Astrocyte (in vitro differentiated cells and primary cell): ENCODE measurements around the gene IQCH. TPM values are rescaled to one million over a fixed set of nuclear protein-coding genes. Genes with fewer than 3 reads are reported as not detected.

Experiments
- DNase-seq: peaks from one replicate; pipeline ENCODE4 v3.0.0-alpha.2; 2010; ENCODE audit warnings: low read depth
- FAIRE-seq: peaks from 2 replicates; lab custom pipeline; 2011; peaks lifted over from hg19 to GRCh38; lab: Jason Lieb, UNC
- H2AFZ ChIP-seq: 2 replicates; pipeline ENCODE4 v1.6.0; 2012; ENCODE audit warnings: low read depth, low read length, inconsistent platforms
- H3K27ac ChIP-seq: 2 replicates; pipeline ENCODE4 v1.5.1; 2011; ENCODE audit warnings: low read depth, low read length, inconsistent platforms
- H3K27me3 ChIP-seq: 2 replicates; pipeline ENCODE4 v1.6.0; 2011; ENCODE audit warnings: low read length, inconsistent platforms; ENCODE audit not compliant: insufficient read depth
- H3K36me3 ChIP-seq: 2 replicates; pipeline ENCODE4 v1.5.1; 2011; ENCODE audit warnings: low read length, inconsistent platforms; ENCODE audit not compliant: insufficient read depth
- H3K4me1 ChIP-seq: 2 replicates; pipeline ENCODE4 v1.5.1; 2011; ENCODE audit warnings: low read length, inconsistent platforms; ENCODE audit not compliant: insufficient read depth
- H3K4me2 ChIP-seq: 2 replicates; pipeline ENCODE4 v1.6.0; 2012; ENCODE audit warnings: low read length, inconsistent platforms
- H3K4me3 ChIP-seq: 2 replicates; pipeline ENCODE4 v1.5.1; 2011; ENCODE audit warnings: low read depth, mild to moderate bottlenecking, low read length, inconsistent platforms; ENCODE audit not compliant: insufficient read depth
- H3K79me2 ChIP-seq: 2 replicates; pipeline ENCODE4 v1.6.0; 2012; ENCODE audit warnings: mild to moderate bottlenecking, low read length, inconsistent platforms; ENCODE audit not compliant: insufficient read depth
- H3K9ac ChIP-seq: 2 replicates; pipeline ENCODE4 v1.6.0; 2012; ENCODE audit warnings: mild to moderate bottlenecking, low read length, inconsistent platforms
- H3K9me3 ChIP-seq: 2 replicates; pipeline ENCODE4 v1.5.1; 2012; ENCODE audit warnings: low read depth, mild to moderate bottlenecking, low read length, inconsistent platforms; ENCODE audit not compliant: insufficient read depth
- H4K20me1 ChIP-seq: 2 replicates; pipeline ENCODE4 v1.6.0; 2012; ENCODE audit warnings: low read length, inconsistent platforms; ENCODE audit not compliant: insufficient read depth
- H3K27ac Mint-ChIP-seq: one replicate; pipeline ENCODE4 v1.8.0; 2021; ENCODE audit warnings: mild to moderate bottlenecking, mixed read lengths; ENCODE audit not compliant: unreplicated experiment
- H3K27me3 Mint-ChIP-seq: one replicate; pipeline ENCODE4 v1.8.0; 2021; ENCODE audit warnings: low read depth, mixed read lengths; ENCODE audit not compliant: unreplicated experiment
- H3K36me3 Mint-ChIP-seq: one replicate; pipeline ENCODE4 v1.8.0; 2021; ENCODE audit warnings: low read depth, mixed read lengths; ENCODE audit not compliant: unreplicated experiment
- H3K4me1 Mint-ChIP-seq: one replicate; pipeline ENCODE4 v1.8.0; 2021; ENCODE audit warnings: low read depth, mixed read lengths; ENCODE audit not compliant: unreplicated experiment
- H3K4me3 Mint-ChIP-seq: one replicate; pipeline ENCODE4 v1.8.0; 2021; ENCODE audit warnings: mild to moderate bottlenecking, moderate library complexity, mixed read lengths; ENCODE audit not compliant: unreplicated experiment
- H3K9me3 Mint-ChIP-seq: one replicate; pipeline ENCODE4 v1.8.0; 2021; ENCODE audit warnings: mild to moderate bottlenecking, mixed read lengths; ENCODE audit not compliant: unreplicated experiment
- EZH2 ChIP-seq: IDR thresholded peaks from 2 replicates; pipeline ENCODE4 v1.6.1; 2012; ENCODE audit warnings: mild to moderate bottlenecking, low read length, inconsistent platforms; ENCODE audit not compliant: insufficient read depth
- total RNA-seq: library from RNA; stranded (reverse); gene quantifications from 2 replicates; pipeline ENCODE4 v1.2.1, GENCODE V29; 2021
- TF ChIP-seq, protein P1 (sequence below): IDR thresholded peaks from 2 replicates; pipeline ENCODE4 v1.5.1; 2011; ENCODE audit warnings: low read depth, mild to moderate bottlenecking, inconsistent platforms, low read length, moderate library complexity; ENCODE audit not compliant: insufficient read depth

Gene IQCH
- total RNA-seq, 1 donor from 2014 or later, result 2.7 TPM

- Histone ChIP-seq H3K27ac (no peak overlapping the region), H4K20me1 (peaks cover 4% of the 10 kb centered on the region), H3K4me3 (no peak overlapping the region), H3K9ac (no peak overlapping the region), H3K36me3 (no peaks in the 10 kb centered on the region), H2AFZ (no peak overlapping the region), H3K9me3 (no peaks in the 10 kb centered on the region), H3K27me3 (no peaks in the 10 kb centered on the region), H3K79me2 (no peaks in the 10 kb centered on the region), H3K4me1 (peaks cover 13% of the 10 kb centered on the region), H3K4me2 (peak overlapping the region; percentile 40)
- TF ChIP-seq EZH2, result no peak
- TF ChIP-seq, protein P1, sequence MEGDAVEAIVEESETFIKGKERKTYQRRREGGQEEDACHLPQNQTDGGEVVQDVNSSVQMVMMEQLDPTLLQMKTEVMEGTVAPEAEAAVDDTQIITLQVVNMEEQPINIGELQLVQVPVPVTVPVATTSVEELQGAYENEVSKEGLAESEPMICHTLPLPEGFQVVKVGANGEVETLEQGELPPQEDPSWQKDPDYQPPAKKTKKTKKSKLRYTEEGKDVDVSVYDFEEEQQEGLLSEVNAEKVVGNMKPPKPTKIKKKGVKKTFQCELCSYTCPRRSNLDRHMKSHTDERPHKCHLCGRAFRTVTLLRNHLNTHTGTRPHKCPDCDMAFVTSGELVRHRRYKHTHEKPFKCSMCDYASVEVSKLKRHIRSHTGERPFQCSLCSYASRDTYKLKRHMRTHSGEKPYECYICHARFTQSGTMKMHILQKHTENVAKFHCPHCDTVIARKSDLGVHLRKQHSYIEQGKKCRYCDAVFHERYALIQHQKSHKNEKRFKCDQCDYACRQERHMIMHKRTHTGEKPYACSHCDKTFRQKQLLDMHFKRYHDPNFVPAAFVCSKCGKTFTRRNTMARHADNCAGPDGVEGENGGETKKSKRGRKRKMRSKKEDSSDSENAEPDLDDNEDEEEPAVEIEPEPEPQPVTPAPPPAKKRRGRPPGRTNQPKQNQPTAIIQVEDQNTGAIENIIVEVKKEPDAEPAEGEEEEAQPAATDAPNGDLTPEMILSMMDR, result no peak
- H3K36me3 Mint-ChIP-seq, result peaks cover 3% of the 10 kb centered on the region
- no peaks in the 10 kb centered on the region for H3K27me3 Mint-ChIP-seq
- peaks cover 17% of the 10 kb centered on the region for H3K4me1 Mint-ChIP-seq
- peak overlapping the region; percentile 44 for H3K27ac Mint-ChIP-seq
- no peaks in the 10 kb centered on the region for H3K9me3 Mint-ChIP-seq
- DNase-seq (no peak), FAIRE-seq (no peak)
- H3K4me3 Mint-ChIP-seq, result no peak overlapping the region
Measured at GRCh38 chr15:67548862-67549651, 294.5 kb downstream of the IQCH start.

- no peaks in the 10 kb centered on the region for H3K9me3 Mint-ChIP-seq
Measured at GRCh38 chr15:67549736-67550135, 295.1 kb downstream of the IQCH start.

More at GRCh38 chr15:67549736-67550135, 295.1 kb downstream of the IQCH start:
- Histone ChIP-seq H3K9me3 (no peaks in the 10 kb centered on the region), H2AFZ (no peak overlapping the region), H3K4me1 (peaks cover 13% of the 10 kb centered on the region), H3K36me3 (no peaks in the 10 kb centered on the region), H3K9ac (no peak overlapping the region), H3K27ac (no peak overlapping the region), H3K79me2 (no peaks in the 10 kb centered on the region), H4K20me1 (peaks cover 4% of the 10 kb centered on the region), H3K4me2 (no peak overlapping the region), H3K4me3 (no peak overlapping the region), H3K27me3 (no peaks in the 10 kb centered on the region)
- TF ChIP-seq, protein P1, result no peak
- TF ChIP-seq EZH2, result no peak
- Mint-ChIP-seq H3K36me3 (peaks cover 3% of the 10 kb centered on the region), H3K4me3 (no peak overlapping the region), H3K27ac (no peak overlapping the region), H3K27me3 (no peaks in the 10 kb centered on the region), H3K4me1 (peaks cover 17% of the 10 kb centered on the region)
- FAIRE-seq, result no peak
- no peak for DNase-seq
